ENCODE data around the gene MYOZ3.

Gene MYOZ3

GRCh38 chr5:150661086-150661485 lies at the start of gene MYOZ3:
Gene MYOZ3, plus strand, starts transcription at chr5:150661251. Its CDS starts 1,691 bp downstream, at chr5:150662942.
- no peak for DNase-seq (ENCODE audit: low spot score)
- TF ChIP-seq CTCF (IDR thresholded peaks at IDR 0.05; ENCODE audit: extremely low read depth, missing control alignments), result no peak

- no peak for DNase-seq (ENCODE audit: low spot score)
- TF ChIP-seq CTCF (IDR thresholded peaks at IDR 0.05; ENCODE audit: extremely low read depth, missing control alignments), result no peak
These were observed 48.6 kb upstream of the MYOZ3 start for GRCh38 chr5:150612405-150612804.

GRCh38 chr5:150612905-150613670 lies 48.0 kb upstream of the MYOZ3 start:
- no peak for DNase-seq (ENCODE audit: low spot score)
- TF ChIP-seq CTCF (IDR thresholded peaks at IDR 0.05; ENCODE audit: extremely low read depth, missing control alignments), result no peak

- DNase-seq (ENCODE audit: low spot score), result no peak
- no peak for TF ChIP-seq CTCF (IDR thresholded peaks at IDR 0.05; ENCODE audit: extremely low read depth, missing control alignments)
These were observed 46.9 kb upstream of the MYOZ3 start for GRCh38 chr5:150613991-150614660.

- DNase-seq (ENCODE audit: low spot score), result no peak
- TF ChIP-seq CTCF (IDR thresholded peaks at IDR 0.05; ENCODE audit: extremely low read depth, missing control alignments), result no peak
These were observed 46.4 kb upstream of the MYOZ3 start for GRCh38 chr5:150614661-150615060.

GRCh38 chr5:150615141-150615699 lies 45.8 kb upstream of the MYOZ3 start:
- DNase-seq (ENCODE audit: low spot score), result no peak
- no peak for TF ChIP-seq CTCF (IDR thresholded peaks at IDR 0.05; ENCODE audit: extremely low read depth, missing control alignments)

- TF ChIP-seq CTCF (IDR thresholded peaks at IDR 0.05; ENCODE audit: extremely low read depth, missing control alignments), result no peak
- DNase-seq (ENCODE audit: low spot score), result no peak
These were observed 45.0 kb upstream of the MYOZ3 start for GRCh38 chr5:150616024-150616470.

Data from GM20000 (cell line).